HG02885 (cell line): Measurements from ENCODE around the gene MRPL54.

ENCODE experiments used
- ATAC-seq: cut with Tn5 transposase; IDR thresholded peaks from one replicate; pipeline ENCODE4 v1.9.1; 2021; ENCODE audit warnings: mild to moderate bottlenecking; ENCODE audit not compliant: unreplicated experiment, poor library complexity

Gene MRPL54

GRCh38 chr19:3767050-3767449 is 4.6 kb downstream of the MRPL54 start:
- no peak for ATAC-seq

- no peak for ATAC-seq
Measured at GRCh38 chr19:3768015-3768747, 5.7 kb downstream of the MRPL54 start.

- ATAC-seq = no peak
Measured at GRCh38 chr19:3768748-3769099, 6.2 kb downstream of the MRPL54 start.

GRCh38 chr19:3769494-3769893 is 7.0 kb downstream of the MRPL54 start:
- ATAC-seq = no peak

- no peak for ATAC-seq
Measured at GRCh38 chr19:3770136-3770999, 7.9 kb downstream of the MRPL54 start.

GRCh38 chr19:3771000-3771905 is 8.8 kb downstream of the MRPL54 start:
- ATAC-seq = no peak

GRCh38 chr19:3771906-3772455 is 9.5 kb downstream of the MRPL54 start, which contains the start of gene RAX2:
TSS of gene RAX2 (minus strand) at chr19:3772228. CDS start at chr19:3771742, 486 bp downstream.
- no peak for ATAC-seq

- ATAC-seq = no peak
Measured at GRCh38 chr19:3773814-3774515, 11.5 kb downstream of the MRPL54 start.

- no peak for ATAC-seq
Measured at GRCh38 chr19:3774621-3775373, 12.3 kb downstream of the MRPL54 start.

- no peak for ATAC-seq
Measured at GRCh38 chr19:3775374-3775711, 12.9 kb downstream of the MRPL54 start.

- no peak for ATAC-seq
Measured at GRCh38 chr19:3775831-3776230, 13.3 kb downstream of the MRPL54 start.

GRCh38 chr19:3776479-3777040 is 14.1 kb downstream of the MRPL54 start:
- ATAC-seq = no peak

GRCh38 chr19:3778104-3778867 is 15.8 kb downstream of the MRPL54 start:
- no peak for ATAC-seq

GRCh38 chr19:3778899-3779723 is 16.6 kb downstream of the MRPL54 start:
- ATAC-seq = no peak

GRCh38 chr19:3780786-3781304 is 18.4 kb downstream of the MRPL54 start:
- ATAC-seq = no peak

GRCh38 chr19:3781603-3782002 is 19.1 kb downstream of the MRPL54 start:
- ATAC-seq = no peak

GRCh38 chr19:3782330-3782729 is 19.8 kb downstream of the MRPL54 start:
- ATAC-seq = no peak
